Loucy (cell line): ENCODE measurements around the gene DIP2A.

Source experiments
- H2AFZ ChIP-seq: fragments of 200-600 bp; sonication (generic); 2 replicates; pipeline ENCODE4 v1.6.0; 2016; ENCODE audit warnings: antibody characterized with exemption, mild to moderate bottlenecking, low read length, moderate library complexity
- H3F3A ChIP-seq: fragments of 200-600 bp; 2 replicates; pipeline ENCODE4 v1.6.0; 2016; ENCODE audit warnings: antibody characterized with exemption, low read depth, mild to moderate bottlenecking
- H3K27me3 ChIP-seq: fragments of 200-600 bp; sonication (generic); 2 replicates; pipeline ENCODE4 v1.6.1; 2014; ENCODE audit warnings: low read length, mild to moderate bottlenecking; ENCODE audit not compliant: insufficient read depth, poor library complexity, severe bottlenecking
- H3K36me3 ChIP-seq: fragments of 200-600 bp; sonication (generic); 2 replicates; pipeline ENCODE4 v1.6.1; 2016; ENCODE audit warnings: low read length; ENCODE audit not compliant: insufficient read depth
- H3K4me1 ChIP-seq: fragments of 200-600 bp; sonication (generic); 2 replicates; pipeline ENCODE4 v1.5.1; 2014; ENCODE audit warnings: low read length, mild to moderate bottlenecking; ENCODE audit not compliant: insufficient read depth, poor library complexity, severe bottlenecking
- H3K4me2 ChIP-seq: fragments of 200-600 bp; sonication (generic); 2 replicates; pipeline ENCODE4 v1.6.0; 2014; ENCODE audit warnings: antibody characterized with exemption, low read length, low read depth, mild to moderate bottlenecking; ENCODE audit not compliant: poor library complexity, severe bottlenecking
- H3K4me3 ChIP-seq: fragments of 200-600 bp; sonication (generic); 2 replicates; pipeline ENCODE4 v1.5.1; 2014; ENCODE audit warnings: low read length, mild to moderate bottlenecking, mixed read lengths; ENCODE audit not compliant: poor library complexity, severe bottlenecking
- H3K79me2 ChIP-seq: fragments of 200-600 bp; sonication (generic); 2 replicates; pipeline ENCODE4 v1.6.1; 2014; ENCODE audit warnings: low read length; ENCODE audit not compliant: insufficient read depth
- H3K9ac ChIP-seq: fragments of 200-600 bp; sonication (generic); 2 replicates; pipeline ENCODE4 v1.6.0; 2014; ENCODE audit warnings: mild to moderate bottlenecking, low read depth, low read length, moderate library complexity; ENCODE audit not compliant: poor library complexity, severe bottlenecking
- H3K9me2 ChIP-seq: fragments of 200-600 bp; sonication (generic); replicated peaks from 2 replicates; pipeline ENCODE4 v1.6.1; 2016; ENCODE audit warnings: low read depth, low read length, mixed read lengths
- H3K9me3 ChIP-seq: fragments of 200-600 bp; sonication (generic); 2 replicates; pipeline ENCODE4 v1.6.1; 2014; ENCODE audit warnings: mild to moderate bottlenecking, antibody characterized with exemption, low read length, low read depth; ENCODE audit not compliant: insufficient read depth
- H4K20me1 ChIP-seq: fragments of 200-600 bp; sonication (generic); 2 replicates; pipeline ENCODE4 v1.6.0; 2014; ENCODE audit warnings: antibody characterized with exemption, low read length, mild to moderate bottlenecking; ENCODE audit not compliant: insufficient read depth, poor library complexity, severe bottlenecking
- CTCF ChIP-seq: fragments of 200-600 bp; sonication (generic); conservative IDR thresholded peaks from 2 replicates; pipeline ENCODE4 v1.5.1; 2014; ENCODE audit warnings: mild to moderate bottlenecking, antibody characterized with exemption, low read length
- EZH2phosphoT487 ChIP-seq: fragments of 200-600 bp; IDR thresholded peaks from 2 replicates; pipeline ENCODE4 v1.6.1; 2018; ENCODE audit warnings: antibody characterized with exemption, mild to moderate bottlenecking, moderate library complexity, borderline replicate concordance

The DIP2A gene

GRCh38 chr21:46458315-46459023, at the start of gene DIP2A:
TSS of gene DIP2A (plus strand) at chr21:46458891. CDS start at chr21:46459132, 241 bp downstream.
- peaks cover 5% of the 10 kb centered on the region; the same call in 1 of the 2 replicates for H3F3A ChIP-seq
- peaks cover 12% of the 10 kb centered on the region for H4K20me1 ChIP-seq
- H2AFZ ChIP-seq: peak within 1 kb of the TSS; percentile 97
- peak within 1 kb of the TSS; percentile 94 for H3K9ac ChIP-seq
- peak within 1 kb of the TSS; percentile 98 for H3K4me2 ChIP-seq
- no peaks in the 10 kb centered on the region for H3K27me3 ChIP-seq
- H3K36me3 ChIP-seq: no peaks in the 10 kb centered on the region
- no peaks in the 10 kb centered on the region for H3K9me3 ChIP-seq
- TF ChIP-seq CTCF: no peak
- no peak for TF ChIP-seq EZH2phosphoT487
- peak within 1 kb of the TSS; percentile 92 for H3K4me3 ChIP-seq
- peaks cover 72% of the 10 kb centered on the region for H3K79me2 ChIP-seq
- H3K9me2 ChIP-seq: no peaks in the 10 kb centered on the region
- H3K4me1 ChIP-seq: peaks cover 61% of the 10 kb centered on the region

GRCh38 chr21:46409641-46410406, 48.9 kb upstream of the DIP2A start:
- TF ChIP-seq CTCF (no peak), EZH2phosphoT487 (no peak)
- H3K79me2 ChIP-seq: no peaks in the 10 kb centered on the region
- H3K9ac ChIP-seq: no peak overlapping the region
- H2AFZ ChIP-seq: no peak overlapping the region
- peaks cover 38% of the 10 kb centered on the region; the same call in 1 of the 2 replicates for H3K36me3 ChIP-seq
- no peaks in the 10 kb centered on the region for H3K9me3 ChIP-seq
- no peaks in the 10 kb centered on the region for H3K27me3 ChIP-seq
- H3K9me2 ChIP-seq: no peaks in the 10 kb centered on the region
- no peak overlapping the region for H3K4me2 ChIP-seq
- H4K20me1 ChIP-seq: no peaks in the 10 kb centered on the region
- H3K4me1 ChIP-seq: no peaks in the 10 kb centered on the region
- H3F3A ChIP-seq: no peaks in the 10 kb centered on the region
- no peak overlapping the region for H3K4me3 ChIP-seq

- no peaks in the 10 kb centered on the region for H3K79me2 ChIP-seq
- no peaks in the 10 kb centered on the region for H4K20me1 ChIP-seq
- no peak overlapping the region for H3K4me3 ChIP-seq
- no peaks in the 10 kb centered on the region for H3K27me3 ChIP-seq
- no peaks in the 10 kb centered on the region for H3K9me3 ChIP-seq
- H3K36me3 ChIP-seq: peaks cover 38% of the 10 kb centered on the region; the same call in 1 of the 2 replicates
- TF ChIP-seq CTCF (no peak), EZH2phosphoT487 (no peak)
- no peak overlapping the region for H3K9ac ChIP-seq
- H3F3A ChIP-seq: no peaks in the 10 kb centered on the region
- H3K9me2 ChIP-seq: no peaks in the 10 kb centered on the region
- H3K4me2 ChIP-seq: no peak overlapping the region
- no peak overlapping the region for H2AFZ ChIP-seq
- no peaks in the 10 kb centered on the region for H3K4me1 ChIP-seq
These were observed 48.2 kb upstream of the DIP2A start for GRCh38 chr21:46410516-46410915.
